GM23338 (cell line): ENCODE measurements around the gene CDC73. TPM values are rescaled to one million over a fixed set of nuclear protein-coding genes. Genes with fewer than 3 reads are reported as not detected.

Experiments
- ATAC-seq: fragments of 200-7000 bp; cut with Tn5 transposase; 3 replicates; pipeline ENCODE4 v1.9.1; 2020
- DNase-seq: peaks from one replicate; pipeline ENCODE4 v3.0.0-alpha.2; 2015; ENCODE audit warnings: low spot score
- H2AFZ ChIP-seq: fragments of 200-600 bp; sonication (generic); 2 replicates; pipeline ENCODE4 v1.8.0; 2016; ENCODE audit warnings: antibody characterized with exemption, mild to moderate bottlenecking, moderate library complexity
- H3F3A ChIP-seq: fragments of 200-600 bp; sonication (generic); replicated peaks from 2 replicates; pipeline ENCODE4 v1.8.0; 2017; ENCODE audit warnings: antibody characterized with exemption, mixed run types, low read depth
- H3K27ac ChIP-seq: fragments of 200-600 bp; sonication (generic); 2 replicates; pipeline ENCODE4 v1.6.1; 2016; ENCODE audit warnings: low read depth
- H3K27me3 ChIP-seq: fragments of 200-600 bp; sonication (generic); 2 replicates; pipeline ENCODE4 v1.8.0; 2016; ENCODE audit warnings: mild to moderate bottlenecking, mixed run types, moderate library complexity; ENCODE audit not compliant: insufficient read depth
- H3K36me3 ChIP-seq: fragments of 200-600 bp; sonication (generic); 2 replicates; pipeline ENCODE4 v1.8.0; 2016; ENCODE audit warnings: mild to moderate bottlenecking; ENCODE audit not compliant: insufficient read depth
- H3K4me1 ChIP-seq: fragments of 200-600 bp; sonication (generic); 2 replicates; pipeline ENCODE4 v1.8.0; 2016; ENCODE audit warnings: mild to moderate bottlenecking, moderate library complexity; ENCODE audit not compliant: insufficient read depth
- H3K4me2 ChIP-seq: fragments of 200-600 bp; sonication (generic); 2 replicates; pipeline ENCODE4 v1.7.1; 2017; ENCODE audit warnings: mixed run types
- H3K4me3 ChIP-seq: fragments of 200-600 bp; sonication (generic); 2 replicates; pipeline ENCODE4 v1.6.1; 2016; ENCODE audit warnings: mixed run types
- H3K79me2 ChIP-seq: fragments of 200-600 bp; sonication (generic); replicated peaks from 2 replicates; pipeline ENCODE4 v1.8.0; 2017; ENCODE audit warnings: mild to moderate bottlenecking; ENCODE audit not compliant: insufficient read depth
- H3K9me2 ChIP-seq: fragments of 200-600 bp; sonication (generic); 2 replicates; pipeline ENCODE4 v1.8.0; 2017; ENCODE audit not compliant: insufficient read depth
- H4K20me1 ChIP-seq: fragments of 200-600 bp; sonication (generic); replicated peaks from 2 replicates; pipeline ENCODE4 v1.8.0; 2017; ENCODE audit warnings: mild to moderate bottlenecking; ENCODE audit not compliant: insufficient read depth
- H3K27ac Mint-ChIP-seq: 2 replicates; pipeline ENCODE4 v1.8.0; 2020; ENCODE audit warnings: inconsistent platforms, mild to moderate bottlenecking, moderate library complexity, mixed read lengths
- H3K27me3 Mint-ChIP-seq: 3 replicates; pipeline ENCODE4 v1.8.0; 2022; ENCODE audit warnings: low read depth, mild to moderate bottlenecking, moderate library complexity, mixed read lengths, inconsistent platforms; ENCODE audit not compliant: insufficient read depth, poor library complexity
- H3K36me3 Mint-ChIP-seq: 3 replicates; pipeline ENCODE4 v1.8.0; 2021; ENCODE audit warnings: low read depth, mild to moderate bottlenecking, inconsistent platforms, moderate library complexity, mixed read lengths
- H3K4me1 Mint-ChIP-seq: 3 replicates; pipeline ENCODE4 v1.8.0; 2020; ENCODE audit warnings: mild to moderate bottlenecking, inconsistent platforms, mixed read lengths
- H3K4me3 Mint-ChIP-seq: 3 replicates; pipeline ENCODE4 v1.8.0; 2021; ENCODE audit warnings: moderate library complexity, mild to moderate bottlenecking, inconsistent platforms, mixed read lengths
- H3K9me3 Mint-ChIP-seq: 3 replicates; pipeline ENCODE4 v1.8.0; 2020; ENCODE audit warnings: moderate library complexity, mild to moderate bottlenecking, inconsistent platforms, mixed read lengths
- CREB1 ChIP-seq: fragments of 250-450 bp; sonication (Bioruptor Pico); IDR thresholded peaks from 2 replicates; pipeline ENCODE4 v1.5.0; 2020; ENCODE audit warnings: low read depth, mild to moderate bottlenecking, moderate library complexity
- EZH2 ChIP-seq: fragments of 200-600 bp; sonication (generic); IDR thresholded peaks from one replicate; pipeline ENCODE4 v1.8.0; 2017; ENCODE audit warnings: antibody characterized with exemption, mild to moderate bottlenecking, low read depth; ENCODE audit not compliant: unreplicated experiment
- EZH2phosphoT487 ChIP-seq: fragments of 200-600 bp; sonication (generic); IDR thresholded peaks from one replicate; pipeline ENCODE4 v1.8.1; 2018; ENCODE audit warnings: antibody characterized with exemption; ENCODE audit not compliant: unreplicated experiment
- JUNB ChIP-seq: IDR thresholded peaks from one replicate; pipeline ENCODE4 v1.6.1; 2016; ENCODE audit warnings: antibody characterized with exemption; ENCODE audit not compliant: unreplicated experiment
- NANOG ChIP-seq: IDR thresholded peaks from 2 replicates; pipeline ENCODE4 v1.6.1; 2016; ENCODE audit warnings: antibody characterized with exemption, borderline replicate concordance
- POLR2AphosphoS5 ChIP-seq: IDR thresholded peaks from 2 replicates; pipeline ENCODE4 v1.6.1; 2016; ENCODE audit warnings: antibody characterized with exemption, low read depth
- ZNF114 ChIP-seq: fragments of 250-450 bp; sonication (Bioruptor Pico); IDR thresholded peaks from 2 replicates; pipeline ENCODE4 v1.5.0; 2020; ENCODE audit warnings: mild to moderate bottlenecking, moderate library complexity
- ZNF331 ChIP-seq: fragments of 250-450 bp; sonication (Bioruptor Pico); IDR thresholded peaks from 2 replicates; pipeline ENCODE4 v1.5.0; 2020; ENCODE audit warnings: low read depth, mild to moderate bottlenecking, moderate library complexity
- polyA plus RNA-seq: library from polyadenylated mRNA; unstranded; fragments of >200 nt; fragmentation: Nextera tagmentation; extraction: Ambion mirVana; gene quantifications from 2 replicates; pipeline ENCODE4 v1.2.1, GENCODE V29; 2016
- total RNA-seq: library from RNA; depleted of rRNA; stranded (reverse); fragments of >200 nt; shearing (Covaris generic); gene quantifications from 2 replicates; pipeline ENCODE4 v1.2.3, GENCODE V29; 2014
- TF ChIP-seq, protein P1 (sequence below): fragments of 250-450 bp; sonication (Bioruptor Pico); IDR thresholded peaks from 2 replicates; pipeline ENCODE4 v1.5.0; 2020; ENCODE audit warnings: mild to moderate bottlenecking, moderate library complexity
- TF ChIP-seq, protein P2 (sequence below): IDR thresholded peaks from 2 replicates; pipeline ENCODE4 v1.6.1; 2016; ENCODE audit warnings: antibody characterized with exemption
- TF ChIP-seq, protein P3 (sequence below): IDR thresholded peaks from one replicate; pipeline ENCODE4 v1.6.1; 2018; ENCODE audit warnings: antibody characterized with exemption; ENCODE audit not compliant: unreplicated experiment

The CDC73 gene
- total and polyA plus RNA-seq, 2 experiments from 2014 or later = 40.4 to 63.2 TPM

DNA sequence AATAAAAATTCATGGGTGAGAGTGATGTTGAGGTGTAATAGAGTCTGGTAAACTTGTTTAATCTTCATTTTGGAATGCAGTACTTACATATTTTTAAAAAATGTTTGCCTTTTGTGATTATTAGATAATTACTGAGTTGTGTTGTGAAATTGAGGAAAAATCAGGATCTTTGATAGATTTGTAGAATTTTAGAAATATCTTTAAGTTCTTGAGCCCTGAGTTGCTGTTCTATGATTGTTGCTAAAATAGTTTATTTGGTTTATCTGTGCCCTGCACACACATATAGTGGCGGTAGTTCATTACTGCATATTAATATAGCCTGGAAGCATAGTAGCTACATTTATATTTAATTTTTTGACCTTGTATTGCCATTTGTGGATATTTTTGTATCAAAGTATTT lies 62.9 kb downstream of the CDC73 start (continued):
- TF ChIP-seq, protein P1, sequence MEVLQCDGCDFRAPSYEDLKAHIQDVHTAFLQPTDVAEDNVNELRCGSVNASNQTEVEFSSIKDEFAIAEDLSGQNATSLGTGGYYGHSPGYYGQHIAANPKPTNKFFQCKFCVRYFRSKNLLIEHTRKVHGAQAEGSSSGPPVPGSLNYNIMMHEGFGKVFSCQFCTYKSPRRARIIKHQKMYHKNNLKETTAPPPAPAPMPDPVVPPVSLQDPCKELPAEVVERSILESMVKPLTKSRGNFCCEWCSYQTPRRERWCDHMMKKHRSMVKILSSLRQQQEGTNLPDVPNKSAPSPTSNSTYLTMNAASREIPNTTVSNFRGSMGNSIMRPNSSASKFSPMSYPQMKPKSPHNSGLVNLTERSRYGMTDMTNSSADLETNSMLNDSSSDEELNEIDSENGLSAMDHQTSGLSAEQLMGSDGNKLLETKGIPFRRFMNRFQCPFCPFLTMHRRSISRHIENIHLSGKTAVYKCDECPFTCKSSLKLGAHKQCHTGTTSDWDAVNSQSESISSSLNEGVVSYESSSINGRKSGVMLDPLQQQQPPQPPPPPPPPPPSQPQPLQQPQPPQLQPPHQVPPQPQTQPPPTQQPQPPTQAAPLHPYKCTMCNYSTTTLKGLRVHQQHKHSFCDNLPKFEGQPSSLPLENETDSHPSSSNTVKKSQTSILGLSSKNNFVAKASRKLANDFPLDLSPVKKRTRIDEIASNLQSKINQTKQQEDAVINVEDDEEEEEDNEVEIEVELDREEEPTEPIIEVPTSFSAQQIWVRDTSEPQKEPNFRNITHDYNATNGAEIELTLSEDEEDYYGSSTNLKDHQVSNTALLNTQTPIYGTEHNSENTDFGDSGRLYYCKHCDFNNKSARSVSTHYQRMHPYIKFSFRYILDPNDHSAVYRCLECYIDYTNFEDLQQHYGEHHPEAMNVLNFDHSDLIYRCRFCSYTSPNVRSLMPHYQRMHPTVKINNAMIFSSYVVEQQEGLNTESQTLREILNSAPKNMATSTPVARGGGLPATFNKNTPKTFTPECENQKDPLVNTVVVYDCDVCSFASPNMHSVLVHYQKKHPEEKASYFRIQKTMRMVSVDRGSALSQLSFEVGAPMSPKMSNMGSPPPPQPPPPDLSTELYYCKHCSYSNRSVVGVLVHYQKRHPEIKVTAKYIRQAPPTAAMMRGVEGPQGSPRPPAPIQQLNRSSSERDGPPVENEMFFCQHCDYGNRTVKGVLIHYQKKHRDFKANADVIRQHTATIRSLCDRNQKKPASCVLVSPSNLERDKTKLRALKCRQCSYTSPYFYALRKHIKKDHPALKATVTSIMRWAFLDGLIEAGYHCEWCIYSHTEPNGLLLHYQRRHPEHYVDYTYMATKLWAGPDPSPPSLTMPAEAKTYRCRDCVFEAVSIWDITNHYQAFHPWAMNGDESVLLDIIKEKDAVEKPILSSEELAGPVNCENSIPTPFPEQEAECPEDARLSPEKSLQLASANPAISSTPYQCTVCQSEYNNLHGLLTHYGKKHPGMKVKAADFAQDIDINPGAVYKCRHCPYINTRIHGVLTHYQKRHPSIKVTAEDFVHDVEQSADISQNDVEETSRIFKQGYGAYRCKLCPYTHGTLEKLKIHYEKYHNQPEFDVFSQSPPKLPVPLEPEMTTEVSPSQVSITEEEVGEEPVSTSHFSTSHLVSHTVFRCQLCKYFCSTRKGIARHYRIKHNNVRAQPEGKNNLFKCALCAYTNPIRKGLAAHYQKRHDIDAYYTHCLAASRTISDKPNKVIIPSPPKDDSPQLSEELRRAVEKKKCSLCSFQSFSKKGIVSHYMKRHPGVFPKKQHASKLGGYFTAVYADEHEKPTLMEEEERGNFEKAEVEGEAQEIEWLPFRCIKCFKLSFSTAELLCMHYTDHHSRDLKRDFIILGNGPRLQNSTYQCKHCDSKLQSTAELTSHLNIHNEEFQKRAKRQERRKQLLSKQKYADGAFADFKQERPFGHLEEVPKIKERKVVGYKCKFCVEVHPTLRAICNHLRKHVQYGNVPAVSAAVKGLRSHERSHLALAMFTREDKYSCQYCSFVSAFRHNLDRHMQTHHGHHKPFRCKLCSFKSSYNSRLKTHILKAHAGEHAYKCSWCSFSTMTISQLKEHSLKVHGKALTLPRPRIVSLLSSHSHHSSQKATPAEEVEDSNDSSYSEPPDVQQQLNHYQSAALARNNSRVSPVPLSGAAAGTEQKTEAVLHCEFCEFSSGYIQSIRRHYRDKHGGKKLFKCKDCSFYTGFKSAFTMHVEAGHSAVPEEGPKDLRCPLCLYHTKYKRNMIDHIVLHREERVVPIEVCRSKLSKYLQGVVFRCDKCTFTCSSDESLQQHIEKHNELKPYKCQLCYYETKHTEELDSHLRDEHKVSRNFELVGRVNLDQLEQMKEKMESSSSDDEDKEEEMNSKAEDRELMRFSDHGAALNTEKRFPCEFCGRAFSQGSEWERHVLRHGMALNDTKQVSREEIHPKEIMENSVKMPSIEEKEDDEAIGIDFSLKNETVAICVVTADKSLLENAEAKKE (CRISPR knock-in tag) = no peak
- TF ChIP-seq POLR2AphosphoS5 (no peak), ZNF331 (CRISPR knock-in tag) (no peak), ZNF114 (CRISPR knock-in tag) (no peak), NANOG (no peak), JUNB (no peak), EZH2phosphoT487 (no peak)
- TF ChIP-seq, protein P2, sequence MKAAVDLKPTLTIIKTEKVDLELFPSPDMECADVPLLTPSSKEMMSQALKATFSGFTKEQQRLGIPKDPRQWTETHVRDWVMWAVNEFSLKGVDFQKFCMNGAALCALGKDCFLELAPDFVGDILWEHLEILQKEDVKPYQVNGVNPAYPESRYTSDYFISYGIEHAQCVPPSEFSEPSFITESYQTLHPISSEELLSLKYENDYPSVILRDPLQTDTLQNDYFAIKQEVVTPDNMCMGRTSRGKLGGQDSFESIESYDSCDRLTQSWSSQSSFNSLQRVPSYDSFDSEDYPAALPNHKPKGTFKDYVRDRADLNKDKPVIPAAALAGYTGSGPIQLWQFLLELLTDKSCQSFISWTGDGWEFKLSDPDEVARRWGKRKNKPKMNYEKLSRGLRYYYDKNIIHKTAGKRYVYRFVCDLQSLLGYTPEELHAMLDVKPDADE = no peak

DNA sequence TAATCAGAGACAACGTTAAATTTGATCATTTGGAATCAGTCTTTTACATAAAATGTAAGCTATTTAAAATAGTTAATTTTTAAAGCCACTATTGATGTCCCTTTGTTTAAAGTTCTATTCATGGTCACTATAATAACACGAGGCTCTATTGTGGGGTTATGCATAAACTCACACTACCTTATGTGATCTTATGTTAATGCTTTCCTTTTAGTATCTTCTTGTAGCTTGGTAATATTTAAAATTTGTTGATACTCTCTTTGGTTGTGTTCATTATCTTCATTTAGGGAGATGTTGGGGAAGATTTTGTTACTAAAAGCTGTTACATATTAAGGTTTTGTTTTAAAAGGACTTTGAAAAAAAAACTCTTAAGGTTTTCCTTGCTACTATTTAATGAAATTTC lies 63.4 kb downstream of the CDC73 start:
- Histone ChIP-seq H4K20me1 (peaks cover 9% of the 10 kb centered on the region; the same call in 1 of the 2 replicates), H3K27me3 (no peaks in the 10 kb centered on the region), H3K4me2 (no peak overlapping the region), H3K9me2 (no peaks in the 10 kb centered on the region), H2AFZ (no peak overlapping the region), H3K4me3 (no peak overlapping the region), H3F3A (no peaks in the 10 kb centered on the region), H3K79me2 (peaks cover 79% of the 10 kb centered on the region), H3K36me3 (no peaks in the 10 kb centered on the region), H3K4me1 (0 out of 2 replicates have a peak, but pooled peaks cover 7% of the 10 kb centered on the region), H3K27ac (no peak overlapping the region)
- DNase-seq = no peak
- no peak for ATAC-seq
- Mint-ChIP-seq H3K4me1 (peaks cover 30% of the 10 kb centered on the region; the same call in 2 of the 3 replicates), H3K27me3 (no peaks in the 10 kb centered on the region), H3K9me3 (no peaks in the 10 kb centered on the region), H3K36me3 (peaks cover under 1% of the 10 kb centered on the region; the same call in 1 of the 3 replicates), H3K27ac (no peak overlapping the region), H3K4me3 (no peak overlapping the region)
- TF ChIP-seq POLR2AphosphoS5 (no peak), NANOG (no peak), CREB1 (CRISPR knock-in tag) (no peak), JUNB (no peak), EZH2 (no peak)
- TF ChIP-seq, protein P3, sequence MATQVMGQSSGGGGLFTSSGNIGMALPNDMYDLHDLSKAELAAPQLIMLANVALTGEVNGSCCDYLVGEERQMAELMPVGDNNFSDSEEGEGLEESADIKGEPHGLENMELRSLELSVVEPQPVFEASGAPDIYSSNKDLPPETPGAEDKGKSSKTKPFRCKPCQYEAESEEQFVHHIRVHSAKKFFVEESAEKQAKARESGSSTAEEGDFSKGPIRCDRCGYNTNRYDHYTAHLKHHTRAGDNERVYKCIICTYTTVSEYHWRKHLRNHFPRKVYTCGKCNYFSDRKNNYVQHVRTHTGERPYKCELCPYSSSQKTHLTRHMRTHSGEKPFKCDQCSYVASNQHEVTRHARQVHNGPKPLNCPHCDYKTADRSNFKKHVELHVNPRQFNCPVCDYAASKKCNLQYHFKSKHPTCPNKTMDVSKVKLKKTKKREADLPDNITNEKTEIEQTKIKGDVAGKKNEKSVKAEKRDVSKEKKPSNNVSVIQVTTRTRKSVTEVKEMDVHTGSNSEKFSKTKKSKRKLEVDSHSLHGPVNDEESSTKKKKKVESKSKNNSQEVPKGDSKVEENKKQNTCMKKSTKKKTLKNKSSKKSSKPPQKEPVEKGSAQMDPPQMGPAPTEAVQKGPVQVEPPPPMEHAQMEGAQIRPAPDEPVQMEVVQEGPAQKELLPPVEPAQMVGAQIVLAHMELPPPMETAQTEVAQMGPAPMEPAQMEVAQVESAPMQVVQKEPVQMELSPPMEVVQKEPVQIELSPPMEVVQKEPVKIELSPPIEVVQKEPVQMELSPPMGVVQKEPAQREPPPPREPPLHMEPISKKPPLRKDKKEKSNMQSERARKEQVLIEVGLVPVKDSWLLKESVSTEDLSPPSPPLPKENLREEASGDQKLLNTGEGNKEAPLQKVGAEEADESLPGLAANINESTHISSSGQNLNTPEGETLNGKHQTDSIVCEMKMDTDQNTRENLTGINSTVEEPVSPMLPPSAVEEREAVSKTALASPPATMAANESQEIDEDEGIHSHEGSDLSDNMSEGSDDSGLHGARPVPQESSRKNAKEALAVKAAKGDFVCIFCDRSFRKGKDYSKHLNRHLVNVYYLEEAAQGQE = no peak
